ENCODE results near the gene ADAM22.

ADAM22 gene

GRCh38 chr7:87926581-87927461 lies 7.2 kb upstream of the ADAM22 start (continued):
- 0 out of 2 replicates have a peak, but pooled peaks have one; percentile 17 for TF ChIP-seq ZBTB8A (tag by site-specific recombination; IDR thresholded peaks at IDR 0.05)

- CTCF ChIA-PET, result interaction anchor here (0.6 kb wide), 2 partner anchors 31 to 160 kb away, joined by 3 read pairs; no protein-coding TSS in a partner anchor
- POLR2A ChIA-PET, result interaction anchor here (0.6 to 1.8 kb wide), 15 partner anchors 10 to 713 kb away, joined by 3 to 13 read pairs (median 3); partner anchors contain the start of genes ABCB1, DBF4, SLC25A40 and TMEM243
- peak overlapping the region; percentile 49 for H3K27ac ChIP-seq (ENCODE audit: extremely low read depth, low read depth, low read length)
- peaks cover 0 to 2% of the 10 kb centered on the region in 2 experiments; a peak in 1 of 3 replicates for H3K36me3 ChIP-seq (ENCODE audit: control insufficient read depth in 2 of 2, insufficient read depth in 1 of 2, low read length in 2 of 2)
- peak overlapping the region; percentile 87 for H3K4me3 ChIP-seq (ENCODE audit: low read depth, low read length)
- H3K9me3 ChIP-seq (ENCODE audit: control insufficient read depth, insufficient read depth, low read depth, low read length), result no peaks in the 10 kb centered on the region
- H3K4me1 ChIP-seq (ENCODE audit: control insufficient read depth, insufficient read depth, low read length), result peaks cover 4% of the 10 kb centered on the region; the same call in 1 of the 2 replicates
- no peak for TF ChIP-seq KLF17 (tag by site-specific recombination; IDR thresholded peaks at IDR 0.05)
- no peak for TF ChIP-seq ZNF280C (tag by site-specific recombination; IDR thresholded peaks at IDR 0.05)
- 0 out of 2 replicates have a peak, but pooled peaks have one; percentile 26 for TF ChIP-seq ZNF366 (tag by site-specific recombination; conservative IDR thresholded peaks at IDR 0.05)
- TF ChIP-seq ZFP37 (tag by site-specific recombination; IDR thresholded peaks at IDR 0.05), result no peak
- TF ChIP-seq ZXDB (tag by site-specific recombination; IDR thresholded peaks at IDR 0.05), result no peak
- no peak for TF ChIP-seq ZNF214 (tag by site-specific recombination; IDR thresholded peaks at IDR 0.05; ENCODE audit: borderline replicate concordance)
- peak; percentile 44; the same call in 1 of the 2 replicates for TF ChIP-seq PRDM10 (tag by site-specific recombination; IDR thresholded peaks at IDR 0.05)
Measured at GRCh38 chr7:87933605-87933952, 472 bp upstream of the ADAM22 start.

GRCh38 chr7:87934699-87935383 lies 790 bp downstream of the ADAM22 start:
- H3K4me3 ChIP-seq (ENCODE audit: low read depth, low read length), result peak overlapping the region; percentile 87
- ChIA-PET POLR2A (interaction anchor here (0.7 to 1.8 kb wide), 8 partner anchors 11 to 590 kb away, joined by 3 to 8 read pairs (median 6); partner anchors contain the start of genes ABCB1, DBF4 and SLC25A40), CTCF (interaction anchor here (0.7 kb wide), 1 partner anchor 205 kb away, joined by 3 read pairs; no protein-coding TSS in a partner anchor)
- peak overlapping the region; percentile 70; the same call in 1 of the 2 replicates for H3K27ac ChIP-seq (ENCODE audit: extremely low read depth, low read depth, low read length)
- H3K4me1 ChIP-seq (ENCODE audit: control insufficient read depth, insufficient read depth, low read length), result peaks cover 4% of the 10 kb centered on the region; the same call in 1 of the 2 replicates
- peaks cover 0 to 4% of the 10 kb centered on the region in 2 experiments; a peak in 1 of 3 replicates for H3K36me3 ChIP-seq (ENCODE audit: control insufficient read depth in 2 of 2, insufficient read depth in 1 of 2, low read length in 2 of 2)
- no peaks in the 10 kb centered on the region for H3K9me3 ChIP-seq (ENCODE audit: control insufficient read depth, insufficient read depth, low read depth, low read length)
- TF ChIP-seq ZSCAN30 (tag by site-specific recombination; IDR thresholded peaks at IDR 0.05) (0 out of 2 replicates have a peak, but pooled peaks have one; percentile 41), CTCF (tag by site-specific recombination; IDR thresholded peaks at IDR 0.05) (0 out of 2 replicates have a peak, but pooled peaks have one; percentile 19), ZNF777 (tag by site-specific recombination; IDR thresholded peaks at IDR 0.05; ENCODE audit: borderline replicate concordance) (no peak), ZNF239 (tag by site-specific recombination; IDR thresholded peaks at IDR 0.05) (no peak), ZNF175 (tag by site-specific recombination; IDR thresholded peaks at IDR 0.05) (no peak), ZNF571 (tag by site-specific recombination; IDR thresholded peaks at IDR 0.05) (no peak), KLF16 (tag by site-specific recombination; IDR thresholded peaks at IDR 0.05) (no peak), ZSCAN16 (tag by site-specific recombination; IDR thresholded peaks at IDR 0.05) (no peak), KLF17 (tag by site-specific recombination; IDR thresholded peaks at IDR 0.05) (no peak), ZNF341 (tag by site-specific recombination; IDR thresholded peaks at IDR 0.05; ENCODE audit: low read depth) (no peak), ZNF48 (tag by site-specific recombination; IDR thresholded peaks at IDR 0.05) (no peak), ZNF837 (tag by site-specific recombination; IDR thresholded peaks at IDR 0.05) (no peak), ZNF585B (tag by site-specific recombination; IDR thresholded peaks at IDR 0.05) (no peak)

Data from HEK293 (cell line).